Neural progenitor cell (in vitro differentiated cells): ENCODE data around the gene E4F1. TPM values are rescaled to one million over a fixed set of nuclear protein-coding genes. Genes with fewer than 3 reads are reported as not detected.
"Not testable (repeated sequence)": the region's sequence is repeated elsewhere in the genome, so short reads cannot be mapped to it uniquely, and the experiment has no call there.

ENCODE experiments used
- DNase-seq: peaks from one replicate; pipeline ENCODE4 v3.0.0-alpha.2; 2016; ENCODE audit warnings: low spot score
- H2AFZ ChIP-seq: fragments of 200-600 bp; sonication (generic); replicated peaks from 2 replicates; pipeline ENCODE4 v1.6.1; 2016; ENCODE audit warnings: antibody characterized with exemption
- H3F3A ChIP-seq: fragments of 200-600 bp; sonication (generic); 2 replicates; pipeline ENCODE4 v1.6.1; 2016; ENCODE audit warnings: antibody characterized with exemption, low read depth
- H3K27ac ChIP-seq: fragments of 200-600 bp; sonication (generic); 2 replicates; pipeline ENCODE4 v1.5.1; 2016; ENCODE audit warnings: mild to moderate bottlenecking
- H3K27me3 ChIP-seq: fragments of 200-600 bp; sonication (generic); 2 replicates; pipeline ENCODE4 v1.6.1; 2016; ENCODE audit warnings: mild to moderate bottlenecking, moderate library complexity
- H3K36me3 ChIP-seq: fragments of 200-600 bp; sonication (generic); 2 replicates; pipeline ENCODE4 v1.5.1; 2016
- H3K4me1 ChIP-seq: fragments of 200-600 bp; sonication (generic); 2 replicates; pipeline ENCODE4 v1.6.1; 2016; ENCODE audit warnings: mixed run types
- H3K4me2 ChIP-seq: fragments of 200-600 bp; sonication (generic); 2 replicates; pipeline ENCODE4 v1.6.1; 2016
- H3K4me3 ChIP-seq: fragments of 200-600 bp; sonication (generic); 2 replicates; pipeline ENCODE4 v1.5.1; 2016
- H3K79me2 ChIP-seq: fragments of 200-600 bp; sonication (generic); 2 replicates; pipeline ENCODE4 v1.6.1; 2016; ENCODE audit warnings: low read depth
- H3K9ac ChIP-seq: fragments of 200-600 bp; sonication (generic); 2 replicates; pipeline ENCODE4 v1.6.1; 2016
- H3K9me3 ChIP-seq: fragments of 200-600 bp; sonication (generic); 2 replicates; pipeline ENCODE4 v1.5.1; 2016; ENCODE audit warnings: low read depth
- H4K20me1 ChIP-seq: fragments of 200-600 bp; sonication (generic); 2 replicates; pipeline ENCODE4 v1.6.1; 2016; ENCODE audit warnings: low read depth
- H3K27ac Mint-ChIP-seq: 3 replicates; pipeline ENCODE4 v1.8.0; 2021; ENCODE audit warnings: mixed read lengths
- H3K27me3 Mint-ChIP-seq: 2 replicates; pipeline ENCODE4 v1.8.0; 2022; ENCODE audit warnings: low read depth, mild to moderate bottlenecking, inconsistent platforms, moderate library complexity, mixed read lengths; ENCODE audit not compliant: insufficient read depth
- H3K36me3 Mint-ChIP-seq: 3 replicates; pipeline ENCODE4 v1.8.0; 2021; ENCODE audit warnings: mixed read lengths
- H3K4me1 Mint-ChIP-seq: 3 replicates; pipeline ENCODE4 v1.8.0; 2021; ENCODE audit warnings: mixed read lengths
- H3K4me3 Mint-ChIP-seq: 3 replicates; pipeline ENCODE4 v1.8.0; 2021; ENCODE audit warnings: mild to moderate bottlenecking, moderate library complexity, mixed read lengths
- H3K9me3 Mint-ChIP-seq: 3 replicates; pipeline ENCODE4 v1.8.0; 2020; ENCODE audit warnings: mixed read lengths
- EZH2 ChIP-seq: fragments of 200-600 bp; sonication (generic); IDR thresholded peaks from 2 replicates; pipeline ENCODE4 v1.6.1; 2017; ENCODE audit warnings: antibody characterized with exemption, mild to moderate bottlenecking, moderate library complexity
- EZH2phosphoT487 ChIP-seq: fragments of 200-600 bp; sonication (generic); IDR thresholded peaks from 2 replicates; pipeline ENCODE4 v1.6.1; 2017; ENCODE audit warnings: antibody characterized with exemption
- total RNA-seq: library from RNA; depleted of rRNA; stranded (reverse); fragments of >200 nt; gene quantifications from 2 replicates; pipeline ENCODE4 v1.2.3, GENCODE V29; 2015; ENCODE audit warnings: low replicate concordance
- TF ChIP-seq, protein P1 (sequence below): fragments of 200-600 bp; sonication (generic); IDR thresholded peaks from 2 replicates; pipeline ENCODE4 v1.5.1; 2017; ENCODE audit warnings: antibody characterized with exemption, mild to moderate bottlenecking

The E4F1 gene
- total RNA-seq, 1 donor from 2014 or later: 7.4 TPM

DNA sequence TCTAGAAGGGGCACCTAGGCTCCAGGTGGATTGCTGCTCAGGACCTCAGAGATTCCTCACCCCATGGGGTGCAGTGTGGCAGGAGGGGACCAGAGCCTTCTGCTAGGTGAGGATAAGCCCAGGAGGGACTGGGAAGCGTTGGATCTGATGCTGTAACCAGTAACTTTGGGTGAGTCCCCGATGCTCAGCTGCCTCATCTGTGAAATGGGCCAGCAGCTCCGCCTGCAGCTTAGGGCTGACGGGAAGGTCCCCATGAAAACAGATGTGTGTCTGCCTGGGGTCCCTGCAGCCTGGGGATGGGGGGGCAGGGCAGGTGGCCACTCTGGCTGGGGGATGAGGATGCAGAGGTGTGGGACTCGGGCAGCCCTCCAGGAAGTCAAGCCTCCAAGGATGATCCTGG is 24.3 kb upstream of the E4F1 start:
- Histone ChIP-seq H4K20me1 (peaks cover 17% of the 10 kb centered on the region), H2AFZ (no peak overlapping the region), H3K36me3 (no peaks in the 10 kb centered on the region), H3K27ac (no peak overlapping the region), H3K9me3 (no peaks in the 10 kb centered on the region), H3K4me1 (peaks cover 14% of the 10 kb centered on the region), H3F3A (peaks cover 26% of the 10 kb centered on the region), H3K9ac (no peak overlapping the region), H3K79me2 (no peaks in the 10 kb centered on the region), H3K27me3 (peaks cover 63% of the 10 kb centered on the region), H3K4me3 (no peak overlapping the region), H3K4me2 (no peak overlapping the region)
- Mint-ChIP-seq H3K27ac (no peak overlapping the region), H3K4me1 (peaks cover 8% of the 10 kb centered on the region), H3K4me3 (no peak overlapping the region), H3K27me3 (peaks cover 17% of the 10 kb centered on the region), H3K9me3 (no peaks in the 10 kb centered on the region), H3K36me3 (no peaks in the 10 kb centered on the region)
- no peak for TF ChIP-seq EZH2phosphoT487
- TF ChIP-seq EZH2: no peak
- TF ChIP-seq, protein P1, sequence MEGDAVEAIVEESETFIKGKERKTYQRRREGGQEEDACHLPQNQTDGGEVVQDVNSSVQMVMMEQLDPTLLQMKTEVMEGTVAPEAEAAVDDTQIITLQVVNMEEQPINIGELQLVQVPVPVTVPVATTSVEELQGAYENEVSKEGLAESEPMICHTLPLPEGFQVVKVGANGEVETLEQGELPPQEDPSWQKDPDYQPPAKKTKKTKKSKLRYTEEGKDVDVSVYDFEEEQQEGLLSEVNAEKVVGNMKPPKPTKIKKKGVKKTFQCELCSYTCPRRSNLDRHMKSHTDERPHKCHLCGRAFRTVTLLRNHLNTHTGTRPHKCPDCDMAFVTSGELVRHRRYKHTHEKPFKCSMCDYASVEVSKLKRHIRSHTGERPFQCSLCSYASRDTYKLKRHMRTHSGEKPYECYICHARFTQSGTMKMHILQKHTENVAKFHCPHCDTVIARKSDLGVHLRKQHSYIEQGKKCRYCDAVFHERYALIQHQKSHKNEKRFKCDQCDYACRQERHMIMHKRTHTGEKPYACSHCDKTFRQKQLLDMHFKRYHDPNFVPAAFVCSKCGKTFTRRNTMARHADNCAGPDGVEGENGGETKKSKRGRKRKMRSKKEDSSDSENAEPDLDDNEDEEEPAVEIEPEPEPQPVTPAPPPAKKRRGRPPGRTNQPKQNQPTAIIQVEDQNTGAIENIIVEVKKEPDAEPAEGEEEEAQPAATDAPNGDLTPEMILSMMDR: no peak
- no peak for DNase-seq

DNA sequence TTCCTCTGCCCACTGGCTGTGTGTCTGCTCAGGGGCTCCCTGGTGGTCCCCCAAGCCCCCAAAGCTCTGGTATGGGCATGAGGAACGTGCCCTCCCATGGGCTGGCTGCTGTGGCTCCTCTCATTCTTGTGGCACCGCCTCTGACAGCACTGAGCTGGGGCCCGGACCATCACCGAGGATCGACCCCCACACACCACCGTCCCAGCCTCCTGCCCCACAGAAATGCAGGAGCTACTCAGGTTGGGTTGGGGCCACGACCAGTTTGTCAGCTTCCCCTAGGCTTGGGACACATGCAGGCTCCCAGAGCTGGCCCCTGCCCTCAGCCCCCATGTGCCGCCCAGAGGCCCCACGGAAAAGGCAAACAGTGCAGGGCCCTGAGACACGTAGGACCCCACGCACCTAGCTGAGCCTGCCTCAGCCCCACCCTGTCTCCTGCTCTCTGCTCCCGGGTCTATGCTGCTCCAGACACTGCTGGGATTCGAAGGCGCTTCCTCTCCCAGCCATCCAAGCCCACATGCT is 23.7 kb upstream of the E4F1 start:
- H3K27me3 ChIP-seq: peaks cover 60% of the 10 kb centered on the region

DNA sequence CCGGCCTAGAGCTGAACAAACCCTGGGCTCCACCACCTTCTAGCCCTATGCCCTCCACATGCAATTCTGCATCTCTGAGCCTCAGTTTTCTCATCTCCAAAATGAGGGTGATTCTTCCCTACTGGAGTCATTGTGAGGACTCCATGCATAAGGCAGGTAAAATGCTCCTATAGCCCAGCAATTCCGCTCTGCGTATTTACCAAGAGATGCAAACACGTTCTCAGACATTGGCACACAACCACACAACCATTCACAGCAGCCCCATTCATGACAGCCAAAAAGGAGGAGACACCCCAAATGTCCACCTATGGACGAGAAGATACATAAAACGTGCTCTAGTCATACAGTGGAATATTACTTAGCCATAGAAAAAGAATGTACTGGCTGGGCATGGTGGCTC is 23.1 kb upstream of the E4F1 start:
- Histone ChIP-seq H3K4me1 (peaks cover 9% of the 10 kb centered on the region), H3K27ac (no peak overlapping the region), H3K9me3 (no peaks in the 10 kb centered on the region), H3K9ac (no peak overlapping the region), H4K20me1 (peaks cover 6% of the 10 kb centered on the region), H3K27me3 (peaks cover 54% of the 10 kb centered on the region), H3K4me2 (no peak overlapping the region), H3K79me2 (no peaks in the 10 kb centered on the region), H3K36me3 (no peaks in the 10 kb centered on the region), H3F3A (peaks cover 29% of the 10 kb centered on the region), H3K4me3 (no peak overlapping the region), H2AFZ (no peak overlapping the region)
- Mint-ChIP-seq H3K27ac (no peak overlapping the region), H3K9me3 (no peaks in the 10 kb centered on the region), H3K4me1 (peaks cover 5% of the 10 kb centered on the region), H3K36me3 (no peaks in the 10 kb centered on the region), H3K27me3 (peaks cover 20% of the 10 kb centered on the region), H3K4me3 (no peak overlapping the region)
- no peak for DNase-seq
- TF ChIP-seq EZH2phosphoT487 (no peak), EZH2 (no peak)
- TF ChIP-seq, protein P1: no peak

More for the DNA sequence above, 23.7 kb upstream of the E4F1 start:
- H3K36me3 ChIP-seq: no peaks in the 10 kb centered on the region
- peaks cover 27% of the 10 kb centered on the region for H3F3A ChIP-seq
- Mint-ChIP-seq H3K4me3 (no peak overlapping the region), H3K27me3 (peaks cover 22% of the 10 kb centered on the region), H3K4me1 (peaks cover 9% of the 10 kb centered on the region), H3K27ac (no peak overlapping the region), H3K36me3 (no peaks in the 10 kb centered on the region), H3K9me3 (no peaks in the 10 kb centered on the region)
- H3K4me1 ChIP-seq: peaks cover 14% of the 10 kb centered on the region
- H3K4me3 ChIP-seq: no peak overlapping the region
- H4K20me1 ChIP-seq: peaks cover 12% of the 10 kb centered on the region
- no peaks in the 10 kb centered on the region for H3K9me3 ChIP-seq
- TF ChIP-seq EZH2phosphoT487: no peak
- no peak for TF ChIP-seq EZH2
- TF ChIP-seq, protein P1: no peak
- H2AFZ ChIP-seq: no peak overlapping the region
- H3K4me2 ChIP-seq: no peak overlapping the region
- no peaks in the 10 kb centered on the region for H3K79me2 ChIP-seq
- H3K9ac ChIP-seq: no peak overlapping the region
- no peak overlapping the region for H3K27ac ChIP-seq
- DNase-seq: no peak

DNA sequence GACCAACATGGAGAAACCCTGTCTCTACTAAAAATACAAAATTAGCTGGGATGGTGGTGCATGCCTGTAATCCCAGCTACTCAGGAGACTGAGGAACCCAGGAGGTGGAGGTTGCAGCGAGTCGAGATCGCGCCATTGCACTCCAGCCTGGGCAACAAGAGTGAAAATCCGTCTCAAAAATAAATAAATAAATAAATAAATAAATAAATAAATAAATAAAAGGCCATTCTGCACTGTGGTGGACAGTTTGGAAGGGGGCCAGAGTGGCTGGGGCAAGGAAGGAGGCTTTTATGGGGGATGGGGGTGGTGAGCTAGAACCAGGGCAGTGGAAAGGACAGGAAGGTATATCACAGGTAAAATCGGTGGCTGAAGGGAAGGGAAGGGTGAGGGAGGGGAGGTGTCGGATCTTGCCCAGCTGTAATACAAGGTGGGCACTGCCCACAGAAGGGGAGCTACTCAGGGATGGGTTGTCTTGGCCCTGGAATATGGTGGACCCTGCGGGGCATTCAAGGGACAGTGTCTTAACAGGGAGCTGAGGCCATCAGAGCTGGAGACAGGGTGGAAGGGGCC is 20.2 kb upstream of the E4F1 start:
- Mint-ChIP-seq H3K27me3 (peaks cover 17% of the 10 kb centered on the region), H3K4me1 (peaks cover 14% of the 10 kb centered on the region), H3K4me3 (peak overlapping the region; percentile 76)
- Histone ChIP-seq H3K79me2 (peaks cover 17% of the 10 kb centered on the region), H3K27me3 (peaks cover 29% of the 10 kb centered on the region), H3F3A (peaks cover 17% of the 10 kb centered on the region)
- H3K4me2 ChIP-seq, H3K9me3 ChIP-seq, DNase-seq, H2AFZ ChIP-seq, H3K9ac ChIP-seq, H3K36me3 Mint-ChIP-seq, H3K27ac Mint-ChIP-seq, H3K27ac ChIP-seq, H4K20me1 ChIP-seq, H3K36me3 ChIP-seq, H3K4me3 ChIP-seq, H3K9me3 Mint-ChIP-seq, H3K4me1 ChIP-seq: not testable (repeated sequence)
